ENCODE data around the gene DBH. TPM values are rescaled to one million over a fixed set of nuclear protein-coding genes. Genes with fewer than 3 reads are reported as not detected.

Gene DBH
- total RNA-seq, 2 experiments from 2014 or later: not detected

GRCh38 chr9:133593587-133594253, 42.4 kb upstream of the DBH start:
- Histone ChIP-seq H3K9me2 (ENCODE audit: insufficient read depth, low read length) (no peaks in the 10 kb centered on the region), H3K4me1 (ENCODE audit: insufficient read depth, low read length, poor library complexity, severe bottlenecking) (no peaks in the 10 kb centered on the region), H2AFZ (ENCODE audit: low read length) (no peak overlapping the region), H3K79me2 (ENCODE audit: insufficient read depth, low read depth, low read length) (no peaks in the 10 kb centered on the region), H3K4me3 (ENCODE audit: low read depth, low read length, poor library complexity, severe bottlenecking) (no peak overlapping the region), H3K27ac (ENCODE audit: low read depth, low read length, poor library complexity, severe bottlenecking) (no peak overlapping the region), H3K36me3 (ENCODE audit: insufficient read depth, low read length) (no peaks in the 10 kb centered on the region), H3K4me2 (ENCODE audit: low read length) (no peak overlapping the region), H3K9me3 (ENCODE audit: low read length) (peaks cover 19% of the 10 kb centered on the region), H4K20me1 (ENCODE audit: insufficient read depth, low read length) (no peaks in the 10 kb centered on the region)
- DNase-seq (ENCODE audit: low spot score): no peak
- ChIA-PET CTCF (ENCODE audit: unreplicated experiment) (no interaction called here), POLR2A (no interaction called here)
- intact Hi-C loops (cut with micrococcal nuclease; ENCODE audit: unreplicated experiment): no loop called here
- no TSS peak for BruUV-seq (replicated peaks)
- TF ChIP-seq, protein P1, sequence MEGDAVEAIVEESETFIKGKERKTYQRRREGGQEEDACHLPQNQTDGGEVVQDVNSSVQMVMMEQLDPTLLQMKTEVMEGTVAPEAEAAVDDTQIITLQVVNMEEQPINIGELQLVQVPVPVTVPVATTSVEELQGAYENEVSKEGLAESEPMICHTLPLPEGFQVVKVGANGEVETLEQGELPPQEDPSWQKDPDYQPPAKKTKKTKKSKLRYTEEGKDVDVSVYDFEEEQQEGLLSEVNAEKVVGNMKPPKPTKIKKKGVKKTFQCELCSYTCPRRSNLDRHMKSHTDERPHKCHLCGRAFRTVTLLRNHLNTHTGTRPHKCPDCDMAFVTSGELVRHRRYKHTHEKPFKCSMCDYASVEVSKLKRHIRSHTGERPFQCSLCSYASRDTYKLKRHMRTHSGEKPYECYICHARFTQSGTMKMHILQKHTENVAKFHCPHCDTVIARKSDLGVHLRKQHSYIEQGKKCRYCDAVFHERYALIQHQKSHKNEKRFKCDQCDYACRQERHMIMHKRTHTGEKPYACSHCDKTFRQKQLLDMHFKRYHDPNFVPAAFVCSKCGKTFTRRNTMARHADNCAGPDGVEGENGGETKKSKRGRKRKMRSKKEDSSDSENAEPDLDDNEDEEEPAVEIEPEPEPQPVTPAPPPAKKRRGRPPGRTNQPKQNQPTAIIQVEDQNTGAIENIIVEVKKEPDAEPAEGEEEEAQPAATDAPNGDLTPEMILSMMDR (conservative IDR thresholded peaks at IDR 0.05; ENCODE audit: low read length): no peak
- TF ChIP-seq EZH2phosphoT487 (IDR thresholded peaks at IDR 0.05; ENCODE audit: borderline replicate concordance, low read depth, low read length): no peak

GRCh38 chr9:133594310-133594709, 41.9 kb upstream of the DBH start:
- Histone ChIP-seq H3K36me3 (ENCODE audit: insufficient read depth, low read length) (no peaks in the 10 kb centered on the region), H3K9me2 (ENCODE audit: insufficient read depth, low read length) (no peaks in the 10 kb centered on the region), H3K27ac (ENCODE audit: low read depth, low read length, poor library complexity, severe bottlenecking) (no peak overlapping the region), H3K9me3 (ENCODE audit: low read length) (peaks cover 19% of the 10 kb centered on the region), H2AFZ (ENCODE audit: low read length) (no peak overlapping the region), H3K4me2 (ENCODE audit: low read length) (no peak overlapping the region), H4K20me1 (ENCODE audit: insufficient read depth, low read length) (no peaks in the 10 kb centered on the region), H3K4me3 (ENCODE audit: low read depth, low read length, poor library complexity, severe bottlenecking) (no peak overlapping the region), H3K4me1 (ENCODE audit: insufficient read depth, low read length, poor library complexity, severe bottlenecking) (no peaks in the 10 kb centered on the region), H3K79me2 (ENCODE audit: insufficient read depth, low read depth, low read length) (no peaks in the 10 kb centered on the region)
- POLR2A ChIA-PET: no interaction called here
- TF ChIP-seq, protein P1 (conservative IDR thresholded peaks at IDR 0.05; ENCODE audit: low read length): peak; percentile 50
- TF ChIP-seq EZH2phosphoT487 (IDR thresholded peaks at IDR 0.05; ENCODE audit: borderline replicate concordance, low read depth, low read length): no peak
- no peak for DNase-seq (ENCODE audit: low spot score)
- intact Hi-C loops (cut with micrococcal nuclease; ENCODE audit: unreplicated experiment): no loop called here
- no TSS peak for BruUV-seq (replicated peaks)
- CTCF ChIA-PET (ENCODE audit: unreplicated experiment): no interaction called here

DNA sequence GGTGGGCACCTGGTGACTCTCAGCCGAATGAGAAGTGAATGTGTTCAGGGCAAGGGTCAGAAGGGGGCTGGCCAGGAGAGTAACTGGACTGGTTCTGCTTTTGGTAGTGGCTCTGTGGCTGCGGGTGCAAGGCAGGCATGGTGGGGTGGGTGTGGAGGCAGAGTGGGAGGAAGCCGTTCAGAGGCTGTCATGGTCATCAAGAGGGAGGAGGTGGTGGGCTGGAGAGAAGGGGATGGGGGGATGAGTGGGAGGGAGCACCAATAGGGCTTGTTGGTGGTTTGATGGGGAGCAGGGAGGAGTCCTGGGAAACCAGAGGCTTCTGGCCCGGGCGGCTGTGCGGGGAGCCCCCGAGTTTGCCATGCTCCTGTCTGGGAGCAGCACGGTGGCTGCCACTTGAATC, 40.3 kb upstream of the DBH start:
- Histone ChIP-seq H2AFZ (ENCODE audit: low read length) (no peak overlapping the region), H3K36me3 (ENCODE audit: insufficient read depth, low read length) (no peaks in the 10 kb centered on the region), H3K4me1 (ENCODE audit: insufficient read depth, low read length, poor library complexity, severe bottlenecking) (no peaks in the 10 kb centered on the region), H3K9me2 (ENCODE audit: insufficient read depth, low read length) (no peaks in the 10 kb centered on the region), H3K4me3 (ENCODE audit: low read depth, low read length, poor library complexity, severe bottlenecking) (no peak overlapping the region), H3K79me2 (ENCODE audit: insufficient read depth, low read depth, low read length) (no peaks in the 10 kb centered on the region), H3K4me2 (ENCODE audit: low read length) (no peak overlapping the region), H3K9me3 (ENCODE audit: low read length) (peaks cover 19% of the 10 kb centered on the region), H4K20me1 (ENCODE audit: insufficient read depth, low read length) (no peaks in the 10 kb centered on the region), H3K27ac (ENCODE audit: low read depth, low read length, poor library complexity, severe bottlenecking) (no peak overlapping the region)
- no peak for TF ChIP-seq EZH2phosphoT487 (IDR thresholded peaks at IDR 0.05; ENCODE audit: borderline replicate concordance, low read depth, low read length)
- TF ChIP-seq, protein P1 (conservative IDR thresholded peaks at IDR 0.05; ENCODE audit: low read length): no peak
- intact Hi-C loops (cut with micrococcal nuclease; ENCODE audit: unreplicated experiment): no loop called here
- POLR2A ChIA-PET: no interaction called here
- DNase-seq (ENCODE audit: low spot score): no peak
- CTCF ChIA-PET (ENCODE audit: unreplicated experiment): no interaction called here
- no TSS peak for BruUV-seq (replicated peaks)
